ENCODE results near the gene NEUROD2. TPM values are rescaled to one million over a fixed set of nuclear protein-coding genes. Genes with fewer than 3 reads are reported as not detected.

NEUROD2 gene
- total RNA-seq, 1 experiment from 2014 or later = not detected

DNA sequence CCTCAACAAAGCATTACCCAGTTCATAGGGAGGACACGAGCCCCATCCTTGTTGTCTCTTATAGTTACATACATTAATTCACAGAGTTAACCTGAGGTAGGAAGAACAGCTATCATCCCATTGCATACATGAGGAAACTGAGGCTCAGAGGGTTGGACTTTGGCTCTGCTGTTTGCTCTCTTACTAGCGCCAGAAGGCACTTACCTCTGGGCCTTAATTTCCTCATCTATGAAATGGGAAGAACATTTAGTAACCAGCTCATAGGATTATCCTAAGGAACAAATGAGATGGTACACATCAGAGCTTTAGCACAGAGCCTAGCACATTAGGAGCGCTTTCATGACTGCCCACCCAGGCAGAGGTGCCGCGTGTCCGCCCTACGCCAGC, 27.6 kb downstream of the NEUROD2 start:
- H3K9me3 ChIP-seq (replicated peaks) = no peaks in the 10 kb centered on the region
- peaks cover 6% of the 10 kb centered on the region; the same call in 1 of the 2 replicates for H3K27me3 ChIP-seq (replicated peaks)
- H3K36me3 ChIP-seq = no peaks in the 10 kb centered on the region
- H3K27ac ChIP-seq = no peak overlapping the region
- H3K4me1 ChIP-seq (replicated peaks) = peaks cover 3% of the 10 kb centered on the region; the same call in 1 of the 2 replicates
- H3K4me3 ChIP-seq = no peak overlapping the region
- DNase-seq (ENCODE audit: low read depth in 1 of 2, low spot score in 2 of 2) = no peak

DNA sequence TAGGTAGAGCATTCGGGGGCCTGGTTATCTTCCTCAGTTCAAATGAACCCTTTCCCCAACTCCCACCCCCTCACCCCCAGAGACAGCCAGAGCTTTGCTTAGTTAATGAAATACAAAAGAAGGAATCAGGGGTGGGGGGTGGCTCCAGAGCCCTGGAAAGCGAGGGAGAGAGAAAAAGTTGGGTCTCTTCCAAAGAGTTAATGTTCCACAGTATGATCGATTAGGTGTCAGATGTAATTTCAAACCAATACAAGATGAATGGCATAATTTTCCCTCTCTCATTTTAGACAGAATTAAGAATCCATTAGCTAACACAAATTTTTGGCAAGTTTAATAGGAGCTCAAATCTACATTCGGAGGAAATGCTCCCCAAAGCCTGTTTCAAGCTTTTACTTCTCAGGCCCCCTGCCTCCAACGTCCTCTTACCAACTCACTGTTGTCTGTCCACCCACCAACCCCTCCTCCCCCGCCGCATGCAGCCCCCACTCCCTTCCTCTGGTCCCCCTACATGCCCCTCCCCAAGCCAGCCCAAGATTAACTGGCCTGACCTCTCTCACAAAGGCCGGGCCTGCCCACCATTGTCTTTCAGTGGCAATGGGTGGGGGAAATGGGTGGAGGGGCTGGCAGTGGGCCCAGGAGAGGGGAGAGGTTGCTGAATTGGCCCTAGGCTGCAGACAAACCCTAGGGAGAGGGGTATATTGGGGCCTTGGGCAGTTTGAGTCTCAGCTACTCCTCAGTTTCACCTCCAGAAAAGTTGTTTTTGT, 28.2 kb downstream of the NEUROD2 start:
- no peaks in the 10 kb centered on the region for H3K36me3 ChIP-seq
- no peaks in the 10 kb centered on the region for H3K9me3 ChIP-seq (replicated peaks)
- no peak overlapping the region for H3K4me3 ChIP-seq
- H3K4me1 ChIP-seq (replicated peaks) = peaks cover 3% of the 10 kb centered on the region; the same call in 1 of the 2 replicates
- no peak for DNase-seq (ENCODE audit: low read depth in 1 of 2, low spot score in 2 of 2)
- H3K27ac ChIP-seq = no peak overlapping the region
- H3K27me3 ChIP-seq (replicated peaks) = peaks cover 6% of the 10 kb centered on the region; the same call in 1 of the 2 replicates

DNA sequence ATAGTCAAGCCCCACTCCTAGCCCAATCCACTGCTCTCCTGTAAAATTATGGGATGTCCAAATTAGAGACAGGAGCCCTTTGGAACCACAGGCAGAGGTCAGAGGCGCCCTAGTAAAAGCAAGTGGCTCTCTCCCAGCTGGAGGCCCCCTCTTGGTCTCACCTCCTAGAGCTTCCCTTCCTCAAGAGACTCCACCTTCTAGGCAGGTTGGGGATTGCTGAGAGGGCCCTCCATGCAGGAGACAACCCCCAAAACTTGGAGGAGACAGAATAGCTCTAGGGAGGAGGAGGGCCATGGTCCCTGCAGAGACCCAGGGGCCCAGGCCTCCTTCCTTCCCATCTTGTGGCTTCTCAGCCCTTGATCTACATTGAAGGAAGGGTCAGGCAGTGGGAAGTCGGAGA, 29.4 kb downstream of the NEUROD2 start:
- Histone ChIP-seq H3K27ac (no peak overlapping the region), H3K9me3 (replicated peaks) (no peaks in the 10 kb centered on the region), H3K27me3 (replicated peaks) (0 out of 2 replicates have a peak, but pooled peaks cover 6% of the 10 kb centered on the region), H3K36me3 (no peaks in the 10 kb centered on the region), H3K4me3 (no peak overlapping the region), H3K4me1 (replicated peaks) (peaks cover 12% of the 10 kb centered on the region)
- no peak for DNase-seq (ENCODE audit: low read depth in 1 of 2, low spot score in 2 of 2)

DNA sequence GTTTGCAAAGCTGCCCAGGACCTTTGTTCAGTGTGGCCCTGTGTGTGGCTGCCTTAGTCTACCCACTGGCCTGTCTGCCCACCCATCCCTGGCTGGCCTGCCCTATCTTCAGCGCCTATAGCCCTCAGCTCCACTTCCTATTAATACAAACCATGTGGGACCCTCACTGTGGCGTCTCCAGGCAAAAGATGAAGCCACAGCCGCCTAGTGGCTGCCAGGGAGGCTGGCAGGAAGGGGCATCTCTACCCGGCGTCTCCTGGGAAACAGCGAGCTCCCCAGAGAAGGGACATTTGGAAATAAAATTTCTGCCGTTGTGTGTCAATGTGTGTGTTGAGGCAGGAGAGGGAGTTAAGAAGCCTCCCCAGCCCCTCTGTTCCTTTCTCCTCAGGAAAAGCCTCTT, 31.5 kb downstream of the NEUROD2 start:
- no peak for DNase-seq (ENCODE audit: low read depth in 1 of 2, low spot score in 2 of 2)
- H3K4me1 ChIP-seq (replicated peaks) = peaks cover 18% of the 10 kb centered on the region
- no peaks in the 10 kb centered on the region for H3K9me3 ChIP-seq (replicated peaks)
- H3K4me3 ChIP-seq = no peak overlapping the region
- 0 out of 2 replicates have a peak, but pooled peaks cover 3% of the 10 kb centered on the region for H3K27me3 ChIP-seq (replicated peaks)
- H3K36me3 ChIP-seq = no peaks in the 10 kb centered on the region
- no peak overlapping the region for H3K27ac ChIP-seq

DNA sequence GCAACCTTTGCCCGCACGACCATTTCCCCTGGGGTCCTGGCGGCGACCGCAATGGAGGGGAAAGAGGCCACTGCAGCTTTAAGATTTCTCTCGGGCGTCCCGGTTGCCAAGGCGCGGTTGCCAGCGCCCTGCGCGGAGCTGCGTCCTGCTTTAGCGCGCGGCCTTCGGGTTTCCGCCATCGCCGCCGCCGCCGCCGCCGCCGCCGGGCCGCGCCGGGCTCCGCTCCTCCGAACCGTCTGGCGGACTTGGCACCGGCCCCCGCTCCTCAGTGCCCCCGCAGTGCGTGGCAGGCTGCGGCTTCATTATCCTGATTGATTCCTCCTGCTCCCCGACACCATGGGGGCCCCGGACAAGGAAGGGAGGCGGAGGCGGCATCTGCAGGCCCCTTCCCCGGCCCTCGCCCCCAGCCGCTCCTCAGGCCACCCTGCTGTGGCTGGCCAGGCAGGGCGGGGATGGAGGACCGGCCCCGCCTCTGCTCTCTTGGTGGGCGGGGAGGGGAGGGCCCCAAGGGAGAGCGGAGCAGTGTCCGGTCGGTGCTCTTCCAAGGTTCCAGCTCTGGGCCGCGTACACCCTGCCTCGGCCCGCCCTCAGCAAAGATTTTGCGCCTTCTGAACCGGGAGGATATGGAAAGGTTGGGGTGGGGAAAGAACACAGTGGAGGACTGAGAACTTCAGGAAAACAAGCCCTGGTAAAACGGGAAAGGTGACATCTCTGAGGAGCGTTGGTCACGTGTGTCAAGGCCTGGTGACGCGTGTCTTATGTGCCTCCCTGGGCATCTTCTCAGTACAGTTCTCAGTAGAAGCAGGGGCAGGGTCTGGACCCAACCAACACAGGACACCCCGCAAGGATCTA, 34.0 kb downstream of the NEUROD2 start:
- Histone ChIP-seq H3K4me3 (peak overlapping the region; percentile 63), H3K27ac (no peak overlapping the region), H3K27me3 (replicated peaks) (no peaks in the 10 kb centered on the region), H3K4me1 (replicated peaks) (peaks cover 14% of the 10 kb centered on the region), H3K9me3 (replicated peaks) (no peaks in the 10 kb centered on the region), H3K36me3 (no peaks in the 10 kb centered on the region)
- DNase-seq (ENCODE audit: low read depth in 1 of 2, low spot score in 2 of 2) = peak; percentile 69 to 80

DNA sequence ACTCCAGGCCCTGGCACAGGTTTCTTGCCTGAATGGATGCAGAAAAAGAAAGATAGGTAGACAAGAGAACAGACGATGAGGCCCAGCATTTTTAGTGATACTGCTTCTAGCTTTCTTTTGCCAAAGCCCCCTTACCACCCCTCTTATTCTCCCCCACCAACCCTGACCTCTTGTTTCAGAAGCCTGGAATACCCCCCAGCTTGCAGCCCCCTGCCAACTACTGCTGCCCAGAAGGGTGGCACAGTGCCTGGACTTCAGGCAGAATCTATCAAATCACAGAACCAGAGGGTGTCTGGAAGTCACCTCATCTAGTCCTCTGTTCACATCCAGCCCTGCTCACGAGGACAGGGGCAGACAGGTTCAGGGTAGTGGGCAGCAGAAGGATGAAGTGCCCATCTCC, 35.6 kb downstream of the NEUROD2 start:
- no peak overlapping the region for H3K27ac ChIP-seq
- DNase-seq (ENCODE audit: low read depth in 1 of 2, low spot score in 2 of 2) = no peak

DNA sequence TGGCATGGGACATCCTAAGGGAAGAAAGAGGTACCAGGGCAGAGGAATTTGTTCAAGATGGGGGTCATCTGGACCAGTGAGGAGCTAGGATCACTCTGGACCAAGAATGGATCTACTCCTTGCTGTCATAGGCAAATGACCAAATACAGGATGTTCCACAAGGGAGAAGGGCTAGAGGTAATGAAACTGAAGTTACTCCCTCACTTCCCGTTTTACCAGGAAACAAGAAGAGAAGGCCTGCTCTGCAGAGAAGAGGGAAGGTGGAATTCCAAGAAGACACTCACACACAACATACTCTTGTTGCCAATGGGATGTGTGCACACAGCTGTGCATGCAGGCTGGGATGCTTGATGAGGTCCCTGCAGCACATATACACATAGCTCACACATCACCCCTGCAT, 38.6 kb downstream of the NEUROD2 start:
- H3K27me3 ChIP-seq (replicated peaks) = no peaks in the 10 kb centered on the region
- H3K4me3 ChIP-seq = no peak overlapping the region
- DNase-seq (ENCODE audit: low read depth in 1 of 2, low spot score in 2 of 2) = no peak
- H3K4me1 ChIP-seq (replicated peaks) = peaks cover 13% of the 10 kb centered on the region
- H3K9me3 ChIP-seq (replicated peaks) = no peaks in the 10 kb centered on the region
- H3K27ac ChIP-seq = no peak overlapping the region
- no peaks in the 10 kb centered on the region for H3K36me3 ChIP-seq

More for the DNA sequence above, 35.6 kb downstream of the NEUROD2 start:
- Histone ChIP-seq H3K4me1 (replicated peaks) (peaks cover 14% of the 10 kb centered on the region), H3K4me3 (no peak overlapping the region), H3K36me3 (no peaks in the 10 kb centered on the region), H3K27me3 (replicated peaks) (no peaks in the 10 kb centered on the region), H3K9me3 (replicated peaks) (no peaks in the 10 kb centered on the region)

DNA sequence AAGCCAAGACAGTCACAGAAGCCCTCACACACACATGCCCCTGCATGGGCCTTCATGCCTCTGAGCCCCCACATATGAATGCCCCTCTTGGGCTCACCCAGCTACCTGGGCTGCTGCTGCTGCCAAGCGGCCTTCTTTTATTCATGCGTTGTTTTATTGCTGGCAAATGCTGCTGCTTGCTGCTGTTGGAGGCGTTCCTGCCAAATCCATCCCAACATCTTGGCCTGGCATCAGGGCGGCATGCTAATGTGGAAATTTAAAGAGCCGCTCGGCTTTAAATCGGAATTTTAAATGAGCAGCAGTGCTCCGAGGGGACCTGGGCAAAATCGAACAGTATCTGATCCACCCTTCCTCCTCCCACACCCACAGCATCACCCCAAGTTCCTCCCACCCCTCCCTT, 39.0 kb downstream of the NEUROD2 start:
- no peak overlapping the region for H3K27ac ChIP-seq
- H3K9me3 ChIP-seq (replicated peaks) = no peaks in the 10 kb centered on the region
- DNase-seq (ENCODE audit: low read depth in 1 of 2, low spot score in 2 of 2) = no peak
- H3K36me3 ChIP-seq = no peaks in the 10 kb centered on the region
- H3K27me3 ChIP-seq (replicated peaks) = no peaks in the 10 kb centered on the region
- H3K4me3 ChIP-seq = no peak overlapping the region
- H3K4me1 ChIP-seq (replicated peaks) = peaks cover 9% of the 10 kb centered on the region

DNA sequence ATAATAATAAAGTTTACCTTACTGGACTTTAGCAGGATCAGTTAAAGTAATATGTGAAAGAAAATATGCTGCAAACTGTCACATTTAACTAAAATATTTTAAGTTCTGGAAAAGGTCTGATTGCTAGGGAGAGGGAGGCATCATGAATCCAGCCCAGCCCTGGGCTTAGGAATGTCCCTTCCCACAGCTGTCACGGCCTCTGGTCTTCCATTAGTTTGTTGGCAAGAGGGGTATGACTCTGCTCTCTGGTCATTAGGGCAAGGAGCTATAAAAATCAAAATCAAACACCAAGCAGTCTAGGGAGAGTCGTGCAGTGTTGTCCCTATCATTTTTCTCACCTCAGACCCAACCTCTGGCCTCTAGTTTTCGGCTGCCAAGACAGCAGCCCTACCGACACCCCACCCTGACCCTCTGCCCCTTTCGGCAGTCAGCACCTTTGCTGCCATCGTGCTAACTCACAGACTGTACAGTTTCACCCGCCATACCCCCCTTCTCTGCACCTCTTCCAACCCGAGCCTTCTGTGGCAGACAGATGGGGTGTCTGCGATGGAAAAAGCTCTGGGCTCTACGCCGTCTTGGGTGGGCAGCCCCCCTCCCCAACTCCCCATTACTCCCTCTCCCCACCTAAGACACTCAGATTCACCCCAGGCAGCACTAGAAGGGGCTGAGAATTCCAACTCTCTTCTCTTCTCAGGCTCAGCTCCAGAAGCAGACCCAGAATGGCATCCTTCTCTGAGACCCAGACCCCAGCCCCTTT, 41.4 kb downstream of the NEUROD2 start:
- no peaks in the 10 kb centered on the region for H3K9me3 ChIP-seq (replicated peaks)
- H3K4me3 ChIP-seq = no peak overlapping the region
- no peaks in the 10 kb centered on the region for H3K36me3 ChIP-seq
- H3K4me1 ChIP-seq (replicated peaks) = no peaks in the 10 kb centered on the region
- DNase-seq (ENCODE audit: low read depth in 1 of 2, low spot score in 2 of 2) = no peak
- no peak overlapping the region for H3K27ac ChIP-seq
- H3K27me3 ChIP-seq (replicated peaks) = no peaks in the 10 kb centered on the region

DNA sequence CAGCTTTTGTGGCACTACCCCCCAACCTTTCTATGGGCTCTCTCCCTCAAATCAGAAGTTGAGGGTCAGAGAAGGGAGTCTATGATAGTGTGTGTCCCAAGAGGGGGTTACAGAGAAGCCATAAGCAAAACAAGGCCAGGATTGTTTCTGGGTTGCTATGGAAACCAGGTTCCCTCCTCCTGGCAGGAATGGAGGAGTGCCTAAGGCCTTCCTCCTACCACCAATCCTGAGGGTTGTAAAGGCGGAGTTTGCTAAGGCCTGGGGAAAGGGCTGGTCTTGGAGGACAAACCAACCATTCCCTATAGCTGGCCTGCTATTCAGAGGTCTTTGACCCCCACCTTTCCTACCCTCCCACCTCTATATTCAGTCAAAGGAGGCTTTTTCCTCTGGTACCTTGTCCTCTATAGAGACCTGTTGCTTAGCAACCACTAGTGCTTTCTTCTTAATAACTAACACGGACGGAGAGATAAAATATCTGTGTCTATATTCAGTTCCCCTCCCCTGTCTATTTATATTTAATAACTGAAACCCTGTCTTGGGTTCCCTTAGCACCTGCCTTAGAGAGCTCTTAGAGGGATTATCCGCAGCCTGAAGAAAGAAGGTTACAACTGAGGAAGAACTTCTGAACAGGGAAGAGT, 43.4 kb downstream of the NEUROD2 start:
- no peaks in the 10 kb centered on the region for H3K27me3 ChIP-seq (replicated peaks)
- no peaks in the 10 kb centered on the region for H3K4me1 ChIP-seq (replicated peaks)
- no peak overlapping the region for H3K27ac ChIP-seq
- H3K4me3 ChIP-seq = no peak overlapping the region
- DNase-seq (ENCODE audit: low read depth in 1 of 2, low spot score in 2 of 2) = no peak
- no peaks in the 10 kb centered on the region for H3K9me3 ChIP-seq (replicated peaks)
- no peaks in the 10 kb centered on the region for H3K36me3 ChIP-seq

DNA sequence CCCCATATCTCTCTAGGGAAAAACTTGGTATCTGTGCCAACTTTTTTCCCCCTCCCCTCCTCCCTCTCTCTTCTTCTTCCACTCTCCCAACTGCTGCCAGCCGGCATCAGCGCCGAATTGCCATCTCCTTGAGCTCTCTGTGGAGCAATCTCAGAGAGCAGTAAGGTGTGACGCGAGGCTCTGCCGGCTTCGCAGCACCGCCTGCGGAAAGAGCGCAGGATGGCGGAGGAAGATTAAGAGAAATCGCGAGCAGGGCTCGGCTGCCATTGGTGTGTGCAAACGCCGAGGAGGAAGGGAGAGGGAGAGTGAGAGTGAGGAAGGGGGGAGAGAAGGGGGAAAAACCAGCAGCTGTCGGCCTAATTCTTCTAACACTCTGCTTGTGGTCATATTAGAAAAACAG, 44.2 kb downstream of the NEUROD2 start:
- no peak for DNase-seq (ENCODE audit: low read depth in 1 of 2, low spot score in 2 of 2)
- H3K36me3 ChIP-seq = no peaks in the 10 kb centered on the region
- H3K27ac ChIP-seq = no peak overlapping the region
- H3K27me3 ChIP-seq (replicated peaks) = no peaks in the 10 kb centered on the region
- no peaks in the 10 kb centered on the region for H3K9me3 ChIP-seq (replicated peaks)
- H3K4me3 ChIP-seq = no peak overlapping the region
- no peaks in the 10 kb centered on the region for H3K4me1 ChIP-seq (replicated peaks)

DNA sequence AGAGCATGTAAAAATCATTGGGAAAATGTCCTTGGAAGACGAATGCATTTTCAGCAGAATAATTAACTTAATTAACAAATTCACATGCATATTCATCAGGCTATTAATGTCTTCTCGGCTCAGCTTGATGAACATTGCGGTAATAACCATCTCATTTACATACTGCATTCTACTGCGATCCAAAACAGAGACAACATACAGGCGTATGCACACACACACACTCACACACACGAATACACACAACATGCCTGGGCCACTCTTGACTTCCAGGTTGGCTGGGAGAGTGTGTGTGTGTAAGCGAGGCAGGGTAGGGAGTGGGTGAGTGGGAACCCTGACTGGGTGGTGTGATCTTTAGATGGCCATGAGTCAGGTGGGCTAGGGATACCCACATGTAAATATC, 44.7 kb downstream of the NEUROD2 start:
- H3K4me3 ChIP-seq = no peak overlapping the region
- no peak overlapping the region for H3K27ac ChIP-seq
- no peaks in the 10 kb centered on the region for H3K4me1 ChIP-seq (replicated peaks)
- H3K9me3 ChIP-seq (replicated peaks) = no peaks in the 10 kb centered on the region
- H3K36me3 ChIP-seq = no peaks in the 10 kb centered on the region
- no peak for DNase-seq (ENCODE audit: low read depth in 1 of 2, low spot score in 2 of 2)
- no peaks in the 10 kb centered on the region for H3K27me3 ChIP-seq (replicated peaks)

DNA sequence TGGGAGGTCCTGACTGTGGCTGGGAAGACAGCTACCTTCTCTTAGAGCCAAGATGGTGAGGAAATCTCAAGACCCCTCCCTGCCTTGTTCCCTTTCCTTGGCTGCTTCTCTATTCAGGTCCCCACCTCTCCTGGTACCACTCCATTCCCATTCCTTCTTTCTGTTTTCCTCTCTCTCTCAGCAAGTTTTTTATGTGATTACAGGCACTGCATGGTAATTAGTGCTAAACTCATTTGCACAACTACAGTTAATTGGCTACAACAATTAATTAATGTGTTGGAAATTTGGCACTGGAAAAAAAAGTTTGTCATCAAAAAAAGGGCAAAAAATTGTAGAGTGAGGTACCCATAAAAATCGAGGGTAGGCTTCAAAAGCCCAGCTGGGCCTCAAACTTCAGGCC, 45.3 kb downstream of the NEUROD2 start:
- Histone ChIP-seq H3K4me1 (replicated peaks) (no peaks in the 10 kb centered on the region), H3K9me3 (replicated peaks) (no peaks in the 10 kb centered on the region), H3K4me3 (no peak overlapping the region), H3K27ac (no peak overlapping the region), H3K36me3 (no peaks in the 10 kb centered on the region), H3K27me3 (replicated peaks) (no peaks in the 10 kb centered on the region)
- DNase-seq (ENCODE audit: low read depth in 1 of 2, low spot score in 2 of 2) = no peak
